NCI-H2081 (cell line): ENCODE data around the gene ZNF230.

ENCODE experiments used
- DNase-seq, 2 experiments: peaks; one replicate each; lab custom pipeline; 2025; lab: John Stamatoyannopoulos, UW

The ZNF230 gene

GRCh38 chr19:44002566-44003460 lies at the start of gene ZNF230:
Gene ZNF230 (plus strand): TSS chr19:44002957. CDS start chr19:44007079, 4,122 bp downstream.
- peak; percentile 85 to 97 for DNase-seq

- no peak for DNase-seq
Measured at GRCh38 chr19:43956827-43957226, 45.9 kb upstream of the ZNF230 start.

- DNase-seq = no peak
Measured at GRCh38 chr19:43957891-43958290, 44.9 kb upstream of the ZNF230 start.

GRCh38 chr19:43960411-43960810 lies 42.3 kb upstream of the ZNF230 start:
- no peak for DNase-seq

GRCh38 chr19:43966079-43966694 lies 36.6 kb upstream of the ZNF230 start:
- DNase-seq = no peak

GRCh38 chr19:43976732-43977131 lies 26.0 kb upstream of the ZNF230 start:
- no peak for DNase-seq

GRCh38 chr19:43983544-43983911 lies 19.2 kb upstream of the ZNF230 start:
- DNase-seq = no peak

- DNase-seq = peak; percentile 96 to 98
Measured at GRCh38 chr19:43983912-43984686, 18.7 kb upstream of the ZNF230 start, which contains the start of gene ZNF155. Gene ZNF155 (plus strand): TSS chr19:43984188. CDS start chr19:43988544, 4,356 bp downstream.

GRCh38 chr19:43984687-43985000 lies 18.1 kb upstream of the ZNF230 start:
- DNase-seq = no peak

- no peak for DNase-seq
Measured at GRCh38 chr19:43997631-43998290, 5.0 kb upstream of the ZNF230 start.

GRCh38 chr19:44002212-44002565 lies 568 bp upstream of the ZNF230 start:
- no peak for DNase-seq

- peak in 1 of 2 experiments; percentile 10 for DNase-seq
Measured at GRCh38 chr19:44003461-44004009, 778 bp downstream of the ZNF230 start.

- no peak for DNase-seq
Measured at GRCh38 chr19:44005973-44006372, 3.2 kb downstream of the ZNF230 start.

GRCh38 chr19:44007473-44007872 lies 4.7 kb downstream of the ZNF230 start:
- DNase-seq = no peak

- DNase-seq = no peak
Measured at GRCh38 chr19:44010468-44010867, 7.7 kb downstream of the ZNF230 start.

- no peak for DNase-seq
Measured at GRCh38 chr19:44019498-44019897, 16.7 kb downstream of the ZNF230 start.

GRCh38 chr19:44021221-44021620 lies 18.5 kb downstream of the ZNF230 start:
- no peak for DNase-seq

GRCh38 chr19:44024900-44025216 lies 22.1 kb downstream of the ZNF230 start:
- no peak for DNase-seq

GRCh38 chr19:44025217-44025936 lies 22.6 kb downstream of the ZNF230 start, which contains the start of gene ZNF222:
Gene ZNF222 (plus strand): TSS chr19:44025379. CDS start chr19:44025437, 58 bp downstream.
- DNase-seq = peak; percentile 73 to 82

GRCh38 chr19:44026622-44027021 lies 23.9 kb downstream of the ZNF230 start:
- no peak for DNase-seq

GRCh38 chr19:44032001-44032610 lies 29.3 kb downstream of the ZNF230 start:
- no peak for DNase-seq
